Panc1 (cell line): ENCODE measurements around the gene ESR1. TPM values are rescaled to one million over a fixed set of nuclear protein-coding genes. Genes with fewer than 3 reads are reported as not detected.

Experiments
- ATAC-seq: fragments of 200-7000 bp; cut with Tn5 transposase; 2 replicates; pipeline ENCODE4 v1.9.1; 2020; ENCODE audit warnings: mild to moderate bottlenecking, moderate library complexity
- BruUV-seq: library from RNA; stranded (reverse); fragments of 400-500 nt; replicated peaks from 2 replicates; lab custom pipeline; 2021; lab: Mats Ljungman, UMichigan
- CTCF ChIA-PET: fragments of 300-600 bp; sonication (Branson Sonifier 250); formaldehyde crosslinking; loops from one replicate; lab custom pipeline; 2022; ENCODE audit warnings: antibody characterized with exemption; lab: Charles Lee
- POLR2A ChIA-PET: fragments of 300-600 bp; sonication (Branson Sonifier 250); formaldehyde crosslinking; loops from one replicate; lab custom pipeline; 2022; ENCODE audit warnings: antibody characterized with exemption; lab: Charles Lee
- DNase-seq: peaks from one replicate; pipeline ENCODE4 v3.0.0-alpha.2; 2010; ENCODE audit warnings: low read depth, low spot score
- H3K27ac ChIP-seq: 2 replicates; pipeline ENCODE4 v1.5.1; 2011; ENCODE audit warnings: mild to moderate bottlenecking, low read length, inconsistent platforms
- H3K27me3 ChIP-seq: fragments of 200-500 bp; sonication (Bioruptor generic); 2 replicates; pipeline ENCODE4 v1.6.0; 2014; ENCODE audit warnings: low read length, inconsistent platforms; ENCODE audit not compliant: control insufficient read depth, insufficient read depth
- H3K36me3 ChIP-seq: fragments of 200-500 bp; sonication (Bioruptor generic); 2 replicates; pipeline ENCODE4 v1.5.1; 2014; ENCODE audit warnings: inconsistent platforms, mild to moderate bottlenecking, low read length, moderate library complexity; ENCODE audit not compliant: control insufficient read depth, insufficient read depth
- H3K4me1 ChIP-seq: 2 replicates; pipeline ENCODE4 v1.5.1; 2011; ENCODE audit warnings: inconsistent platforms, mild to moderate bottlenecking, low read length, moderate library complexity; ENCODE audit not compliant: control insufficient read depth, insufficient read depth
- H3K4me3 ChIP-seq, 2 experiments: 2 replicates each; pipeline ENCODE4 v1.5.1; 2011 to 2012; ENCODE audit warnings: low read depth in 2 of 2, low read length in 2 of 2, mild to moderate bottlenecking in 2 of 2, inconsistent platforms in 1 of 2, moderate library complexity in 1 of 2
- H3K9me3 ChIP-seq: fragments of 200-500 bp; sonication (Bioruptor generic); 2 replicates; pipeline ENCODE4 v1.5.1; 2014; ENCODE audit warnings: low read depth, mild to moderate bottlenecking, inconsistent platforms, low read length, moderate library complexity; ENCODE audit not compliant: control insufficient read depth, insufficient read depth
- CTCF ChIP-seq: fragments of 450-650 bp; IDR thresholded peaks from 2 replicates; pipeline ENCODE4 v1.5.1; 2017; ENCODE audit warnings: mild to moderate bottlenecking
- POLR2AphosphoS5 ChIP-seq: IDR thresholded peaks from 2 replicates; pipeline ENCODE4 v1.6.1; 2012; ENCODE audit warnings: mild to moderate bottlenecking, low read depth, low read length, moderate library complexity
- REST ChIP-seq, 2 experiments: IDR thresholded peaks; 2 replicates each; pipeline ENCODE4 v1.6.1; 2011 to 2012; ENCODE audit warnings: low read depth in 2 of 2, control low read depth in 1 of 2, low read length in 1 of 2, mild to moderate bottlenecking in 1 of 2, moderate library complexity in 1 of 2; ENCODE audit not compliant: insufficient read depth in 1 of 2
- SIN3A ChIP-seq: IDR thresholded peaks from 2 replicates; pipeline ENCODE4 v1.6.1; 2012; ENCODE audit warnings: low read depth, mild to moderate bottlenecking, low read length, moderate library complexity, borderline replicate concordance; ENCODE audit not compliant: insufficient read depth
- TCF7L2 ChIP-seq: IDR thresholded peaks from 2 replicates; pipeline ENCODE4 v1.6.1; 2011; ENCODE audit warnings: mild to moderate bottlenecking, low read depth, low read length, inconsistent platforms
- in situ Hi-C: cut with HindIII; loops from 2 replicates; pipeline ENCODE4 v1.10.0; 2016; ENCODE audit warnings: low sequenced_read_pairs, low pct_unique_long_range_greater_than_20kb
- intact Hi-C: fragments of 100-400 bp; cut with micrococcal nuclease; formaldehyde crosslinking; loops from one replicate; pipeline ENCODE4 v1.10.0; 2022; ENCODE audit not compliant: unreplicated experiment
- total RNA-seq: library from RNA; stranded (reverse); gene quantifications from one replicate; pipeline ENCODE4 v1.2.1, GENCODE V29; 2021; ENCODE audit not compliant: unreplicated experiment

ESR1 gene
- total RNA-seq, 1 experiment from 2014 or later: 0.03 TPM

- CTCF ChIA-PET: no interaction called here
- no peaks in the 10 kb centered on the region for H3K36me3 ChIP-seq
These were observed 335.9 kb downstream of the ESR1 start for GRCh38 chr6:152143359-152143758.

GRCh38 chr6:152146385-152146784 is 338.9 kb downstream of the ESR1 start:
- Histone ChIP-seq H3K4me1 (no peaks in the 10 kb centered on the region), H3K27me3 (no peaks in the 10 kb centered on the region), H3K9me3 (no peaks in the 10 kb centered on the region), H3K4me3 (no peak overlapping the region), H3K36me3 (no peaks in the 10 kb centered on the region), H3K27ac (no peak overlapping the region)
- TF ChIP-seq SIN3A (no peak), POLR2AphosphoS5 (no peak), CTCF (no peak), REST (IDR thresholded peaks at IDR 0.05; ENCODE audit: insufficient read depth in 1 of 2, low read depth in 2 of 2, low read length in 1 of 2) (no peak), TCF7L2 (no peak)
- ChIA-PET CTCF (no interaction called here), POLR2A (no interaction called here)
- intact Hi-C loops (no loop called here), in situ Hi-C loops (no loop called here)
- ATAC-seq (no peak), DNase-seq (no peak)
- BruUV-seq: no TSS peak

More at GRCh38 chr6:152143359-152143758, 335.9 kb downstream of the ESR1 start:
- ATAC-seq (no peak), DNase-seq (no peak)
- in situ Hi-C loops (no loop called here), intact Hi-C loops (no loop called here)
- H3K27ac ChIP-seq: no peak overlapping the region
- no TSS peak for BruUV-seq
- no peak overlapping the region for H3K4me3 ChIP-seq
- H3K27me3 ChIP-seq: no peaks in the 10 kb centered on the region
- TF ChIP-seq POLR2AphosphoS5: no peak
- no peak for TF ChIP-seq SIN3A
- no peak for TF ChIP-seq REST (IDR thresholded peaks at IDR 0.05; ENCODE audit: insufficient read depth in 1 of 2, low read depth in 2 of 2, low read length in 1 of 2)
- no peak for TF ChIP-seq CTCF
- TF ChIP-seq TCF7L2: no peak
- no peaks in the 10 kb centered on the region for H3K4me1 ChIP-seq
- no peaks in the 10 kb centered on the region for H3K9me3 ChIP-seq
- POLR2A ChIA-PET: no interaction called here
